ENCODE data around the gene MYO1D.

- TF ChIP-seq CTCF (IDR thresholded peaks at IDR 0.05) (no peak), SIN3A (IDR thresholded peaks at IDR 0.05; ENCODE audit: borderline replicate concordance, insufficient read depth, low read depth, low read length) (no peak)
Observed at GRCh38 chr17:32523017-32523680, 353.8 kb downstream of the MYO1D start.

All from Panc1 (cell line).